CD4-positive, alpha-beta memory T cell (primary cell): Measurements from ENCODE around the gene RPAP3. TPM values are rescaled to one million over a fixed set of nuclear protein-coding genes. Genes with fewer than 3 reads are reported as not detected.

Experiments
- CTCF ChIA-PET: fragments of 350-600 bp; sonication (Branson Sonifier 250); formaldehyde crosslinking; loops from one replicate; lab custom pipeline; 2021; ENCODE audit warnings: inconsistent platforms; ENCODE audit not compliant: partially characterized antibody; lab: Charles Lee
- POLR2A ChIA-PET: fragments of 350-600 bp; sonication (Branson Sonifier 250); formaldehyde crosslinking; loops from one replicate; lab custom pipeline; 2021; ENCODE audit not compliant: partially characterized antibody; lab: Charles Lee
- DNase-seq, 5 donors: peaks; one replicate each; pipeline versions ENCODE4 v3.0.0 to v3.0.0-alpha.2; 2020 to 2022; ENCODE audit warnings: mixed read lengths in 1 of 5
- H3K27ac ChIP-seq: one replicate; pipeline ENCODE4 v1.7.0; 2013; ENCODE audit warnings: low read depth, low read length
- H3K27me3 ChIP-seq: 2 replicates; pipeline ENCODE4 v1.7.0; 2013; ENCODE audit warnings: mild to moderate bottlenecking, low read length, moderate library complexity; ENCODE audit not compliant: insufficient read depth
- H3K36me3 ChIP-seq: 2 replicates; pipeline ENCODE4 v1.7.0; 2013; ENCODE audit warnings: mild to moderate bottlenecking, low read length, moderate library complexity; ENCODE audit not compliant: insufficient read depth
- H3K4me1 ChIP-seq: 2 replicates; pipeline ENCODE4 v1.7.0; 2013; ENCODE audit warnings: mild to moderate bottlenecking, low read length, moderate library complexity; ENCODE audit not compliant: insufficient read depth
- H3K4me3 ChIP-seq, 2 donors: one replicate each; pipeline ENCODE4 v1.7.0; 2013; ENCODE audit warnings: low read length in 2 of 2, mild to moderate bottlenecking in 1 of 2
- H3K9me3 ChIP-seq, 2 donors: one replicate each; pipeline ENCODE4 v1.7.0; 2013; ENCODE audit warnings: low read length in 2 of 2, control low read depth in 1 of 2; ENCODE audit not compliant: control insufficient read depth in 1 of 2
- H3K27ac Mint-ChIP-seq, 7 donors: one replicate each; pipeline ENCODE4 v1.8.0; 2020 to 2021; ENCODE audit warnings: mixed read lengths in 7 of 7, mild to moderate bottlenecking in 6 of 7, inconsistent platforms in 3 of 7, moderate library complexity in 3 of 7
- H3K27me3 Mint-ChIP-seq, 2 donors: one replicate each; pipeline ENCODE4 v1.8.0; 2020 to 2021; ENCODE audit warnings: mixed read lengths in 2 of 2
- H3K36me3 Mint-ChIP-seq, 2 donors: one replicate each; pipeline ENCODE4 v1.8.0; 2020 to 2021; ENCODE audit warnings: mixed read lengths in 2 of 2, inconsistent platforms in 1 of 2, mild to moderate bottlenecking in 1 of 2
- H3K4me1 Mint-ChIP-seq, 4 donors: one replicate each; pipeline ENCODE4 v1.8.0; 2020 to 2021; ENCODE audit warnings: mixed read lengths in 4 of 4, mild to moderate bottlenecking in 1 of 4
- H3K4me3 Mint-ChIP-seq, 8 donors: one replicate each; pipeline ENCODE4 v1.8.0; 2020 to 2021; ENCODE audit warnings: mixed read lengths in 8 of 8, mild to moderate bottlenecking in 7 of 8, moderate library complexity in 6 of 8, inconsistent platforms in 3 of 8
- H3K9me3 Mint-ChIP-seq, 8 donors: one replicate each; pipeline ENCODE4 v1.8.0; 2020 to 2021; ENCODE audit warnings: mixed read lengths in 8 of 8, mild to moderate bottlenecking in 5 of 8, inconsistent platforms in 3 of 8, moderate library complexity in 1 of 8
- intact Hi-C: fragments of 100-400 bp; cut with micrococcal nuclease; formaldehyde crosslinking; loops from one replicate; pipeline ENCODE4 v1.15.1; 2023
- polyA plus RNA-seq, 2 donors: library from polyadenylated mRNA; unstranded; fragments of 300-500 nt; fragmentation: Illumina TruSeq; gene quantifications; one replicate each; pipeline ENCODE4 v1.2.3, GENCODE V29; 2021
- total RNA-seq, 2 experiments: library from RNA; stranded (reverse); gene quantifications; one replicate each; pipeline ENCODE4 v1.2.3, GENCODE V29; 2021

Gene RPAP3
- total RNA-seq (10 to 100 TPM; 40.8 to 41.8 TPM), polyA plus RNA-seq (10 to 100 TPM; 32.1 to 33.3 TPM)

DNA sequence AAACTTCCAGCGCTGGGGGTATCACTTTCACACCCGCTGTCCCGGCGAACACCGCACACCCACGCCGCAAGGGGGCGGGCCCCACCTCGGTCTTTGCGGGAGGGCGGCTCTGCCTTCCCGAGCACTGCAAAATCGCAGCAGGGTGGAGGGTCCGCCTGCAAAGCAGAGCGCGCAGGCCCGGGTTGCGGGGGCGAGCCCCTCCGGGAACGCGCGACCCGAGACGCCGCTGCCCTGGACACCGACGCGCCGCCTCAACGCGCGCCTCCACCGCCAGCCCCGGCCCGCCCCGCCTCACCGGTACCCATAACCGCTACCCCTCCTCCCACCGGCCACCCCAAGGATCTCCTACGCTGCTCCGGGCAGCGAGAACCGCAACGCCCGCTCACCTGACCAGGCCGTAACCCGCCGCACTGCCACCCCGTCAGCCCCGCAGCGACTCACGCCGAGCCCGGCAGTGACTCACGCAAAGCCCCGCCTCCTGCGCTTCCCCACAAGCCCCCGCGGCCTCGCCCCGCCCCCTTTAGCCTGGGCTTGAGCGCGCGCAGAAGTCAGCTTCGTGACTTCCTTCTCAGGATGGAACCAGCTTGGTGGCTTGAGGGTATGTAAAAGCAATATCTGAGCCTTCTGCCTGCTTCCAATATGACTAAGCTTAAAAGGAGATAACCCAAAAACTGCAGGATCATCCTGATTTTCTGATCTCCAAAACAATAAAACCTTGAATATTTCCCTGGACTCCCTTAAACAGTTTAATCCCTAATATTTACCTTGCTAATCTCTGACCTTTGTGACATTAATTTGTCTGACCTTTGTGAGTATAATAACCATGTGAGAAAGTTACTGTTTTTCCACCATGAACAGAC is at the start of gene RPAP3:
RPAP3 (minus strand) TSS at position 465 of the 860 bp plus-strand sequence. CDS start 3,190 bp downstream, outside the sequence.
- ChIA-PET POLR2A (interaction anchor here (0.7 to 2.7 kb wide), 23 partner anchors 9 to 1491 kb away, joined by 3 to 18 read pairs (median 4); partner anchors contain the start of genes ASB8, HDAC7, RAPGEF3 and SENP1), CTCF (interaction anchor here (0.6 to 16.7 kb wide), 13 partner anchors 9 to 663 kb away, joined by 3 to 318 read pairs (median 4); partner anchors contain the start of gene SLC48A1)
- H3K36me3 Mint-ChIP-seq, result peaks cover 4 to 26% of the 10 kb centered on the region in 2 donors
- Histone ChIP-seq H3K27ac (peak within 1 kb of the TSS; percentile 81), H3K27me3 (no peaks in the 10 kb centered on the region), H3K9me3 (no peaks in the 10 kb centered on the region), H3K4me3 (peak within 1 kb of the TSS; percentile 60 to 70), H3K36me3 (peaks cover 5% of the 10 kb centered on the region), H3K4me1 (peaks cover 54% of the 10 kb centered on the region)
- H3K27me3 Mint-ChIP-seq, result no peaks in the 10 kb centered on the region
- H3K4me3 Mint-ChIP-seq, result peak within 1 kb of the TSS; percentile 95 to 100 (median 98)
- H3K4me1 Mint-ChIP-seq, result peaks cover 35 to 56% (median 47%) of the 10 kb centered on the region in 4 donors
- H3K9me3 Mint-ChIP-seq, result peaks cover 0 to 2% (median 0%) of the 10 kb centered on the region in 8 donors
- peak within 1 kb of the TSS; percentile 93 to 99 (median 97) for H3K27ac Mint-ChIP-seq
- DNase-seq, result peak; percentile 93 to 96 (median 93)
- intact Hi-C loops, result loop anchor here (1.0 to 5.0 kb wide), 3 partner anchors 10 to 451 kb away; partner anchors contain the start of genes ASB8 and TMEM106C

DNA sequence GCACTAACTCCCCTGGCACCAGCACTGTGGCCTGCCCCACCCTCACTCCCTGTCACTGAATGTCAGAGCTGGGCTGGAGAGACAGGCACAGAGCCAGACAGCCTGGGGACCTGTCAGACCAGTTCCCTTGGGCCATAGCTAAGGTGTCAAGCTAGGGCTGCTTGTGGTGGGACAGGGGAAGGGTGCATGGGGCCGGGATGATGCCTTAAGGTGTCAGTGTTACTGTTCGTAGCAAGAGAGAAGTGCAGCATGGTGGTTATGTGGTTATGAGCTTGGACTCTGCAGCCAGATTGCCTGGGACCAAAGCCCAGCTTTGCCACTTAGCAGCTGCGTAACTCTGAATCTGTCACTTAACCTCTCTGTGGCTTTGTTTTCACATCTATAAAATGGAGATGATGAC is 49.1 kb upstream of the RPAP3 start:
- Histone ChIP-seq H3K4me3 (no peak overlapping the region), H3K27me3 (no peaks in the 10 kb centered on the region), H3K27ac (no peak overlapping the region), H3K4me1 (peaks cover 39% of the 10 kb centered on the region), H3K36me3 (no peaks in the 10 kb centered on the region), H3K9me3 (no peaks in the 10 kb centered on the region)
- H3K4me1 Mint-ChIP-seq, result peaks cover 18 to 28% (median 23%) of the 10 kb centered on the region in 4 donors
- no peak overlapping the region for H3K4me3 Mint-ChIP-seq
- H3K27ac Mint-ChIP-seq, result peak overlapping the region in 4 of 7 donors; percentile 4 to 55 (median 20)
- POLR2A ChIA-PET, result interaction anchor here (1.2 to 2.6 kb wide), 5 partner anchors 10 to 76 kb away, joined by 3 to 9 read pairs (median 3); partner anchors contain the start of gene SLC48A1
- intact Hi-C loops, result no loop called here
- DNase-seq, result no peak
- CTCF ChIA-PET, result interaction anchor here (0.8 to 11.9 kb wide), 7 partner anchors 10 to 85 kb away, joined by 3 to 270 read pairs (median 4); partner anchors contain the start of gene SLC48A1
- no peaks in the 10 kb centered on the region for H3K9me3 Mint-ChIP-seq
- no peaks in the 10 kb centered on the region for H3K36me3 Mint-ChIP-seq
- H3K27me3 Mint-ChIP-seq, result no peaks in the 10 kb centered on the region

DNA sequence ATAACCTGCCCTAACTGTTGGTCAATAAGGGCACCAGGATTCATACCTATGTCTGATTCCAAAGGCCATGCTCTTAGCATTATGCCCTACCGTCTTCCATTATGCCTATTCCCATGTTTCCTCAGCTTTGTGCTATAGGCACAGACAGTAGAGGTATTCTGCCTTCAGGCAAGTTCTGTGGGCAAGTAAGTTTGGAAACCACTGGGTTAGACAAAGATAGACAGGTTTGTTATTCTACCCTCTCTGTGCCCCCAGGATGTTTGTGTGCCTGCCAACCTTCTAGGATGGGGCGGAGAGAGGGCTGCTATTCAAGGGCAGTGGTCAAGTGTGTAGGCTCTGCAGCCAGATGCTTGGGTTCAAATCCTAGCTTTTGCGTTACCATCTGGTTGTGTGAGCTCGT is 48.3 kb upstream of the RPAP3 start:
- Mint-ChIP-seq H3K9me3 (no peaks in the 10 kb centered on the region), H3K4me3 (no peak overlapping the region), H3K36me3 (no peaks in the 10 kb centered on the region), H3K27ac (peak overlapping the region in 1 of 7 donors; percentile 6), H3K4me1 (peaks cover 18 to 28% (median 23%) of the 10 kb centered on the region in 4 donors), H3K27me3 (no peaks in the 10 kb centered on the region)
- Histone ChIP-seq H3K9me3 (no peaks in the 10 kb centered on the region), H3K36me3 (no peaks in the 10 kb centered on the region), H3K4me1 (peaks cover 32% of the 10 kb centered on the region), H3K27ac (no peak overlapping the region), H3K4me3 (no peak overlapping the region), H3K27me3 (no peaks in the 10 kb centered on the region)
- intact Hi-C loops, result no loop called here
- ChIA-PET POLR2A (interaction anchor here (1.1 to 2.6 kb wide), 3 partner anchors 9 to 19 kb away, joined by 3 to 9 read pairs (median 3); partner anchors contain the start of gene SLC48A1), CTCF (interaction anchor here (2.3 to 11.9 kb wide), 3 partner anchors 10 to 85 kb away, joined by 11 to 270 read pairs (median 133); partner anchors contain the start of gene SLC48A1)
- no peak for DNase-seq

- no peaks in the 10 kb centered on the region for H3K27me3 ChIP-seq
- ChIA-PET CTCF (interaction anchor here (9.9 to 11.9 kb wide), 2 partner anchors 9 to 16 kb away, joined by 133 to 270 read pairs; partner anchors contain the start of gene SLC48A1), POLR2A (interaction anchor here (1.1 kb wide), 1 partner anchor 19 kb away, joined by 3 read pairs; the partner anchor contains the start of gene SLC48A1)
- H3K4me1 Mint-ChIP-seq, result peaks cover 17 to 27% (median 23%) of the 10 kb centered on the region in 4 donors
- intact Hi-C loops, result no loop called here
- peaks cover 0 to under 1% of the 10 kb centered on the region in 2 donors for H3K27me3 Mint-ChIP-seq
- H3K27ac Mint-ChIP-seq, result no peak overlapping the region
- no peak for DNase-seq
- H3K36me3 Mint-ChIP-seq, result no peaks in the 10 kb centered on the region
- H3K27ac ChIP-seq, result no peak overlapping the region
- H3K4me3 ChIP-seq, result no peak overlapping the region
- no peak overlapping the region for H3K4me3 Mint-ChIP-seq
- no peaks in the 10 kb centered on the region for H3K36me3 ChIP-seq
- H3K9me3 ChIP-seq, result no peaks in the 10 kb centered on the region
- H3K9me3 Mint-ChIP-seq, result no peaks in the 10 kb centered on the region
- H3K4me1 ChIP-seq, result peaks cover 27% of the 10 kb centered on the region
These were observed 47.5 kb upstream of the RPAP3 start for GRCh38 chr12:47753021-47754001.

- ChIA-PET POLR2A (no interaction called here), CTCF (interaction anchor here (11.9 kb wide), 1 partner anchor 8 kb away, joined by 270 read pairs; no protein-coding TSS in a partner anchor)
- H3K36me3 Mint-ChIP-seq, result no peaks in the 10 kb centered on the region
- no peak overlapping the region for H3K27ac Mint-ChIP-seq
- no peaks in the 10 kb centered on the region for H3K9me3 ChIP-seq
- intact Hi-C loops, result no loop called here
- no peaks in the 10 kb centered on the region for H3K36me3 ChIP-seq
- no peak overlapping the region for H3K27ac ChIP-seq
- H3K27me3 Mint-ChIP-seq, result peaks cover 0 to 1% of the 10 kb centered on the region in 2 donors
- H3K4me1 ChIP-seq, result peaks cover 23% of the 10 kb centered on the region
- no peak for DNase-seq
- H3K4me1 Mint-ChIP-seq, result peaks cover 15 to 25% (median 21%) of the 10 kb centered on the region in 4 donors
- no peak overlapping the region for H3K4me3 Mint-ChIP-seq
- H3K4me3 ChIP-seq, result no peak overlapping the region
- no peaks in the 10 kb centered on the region for H3K9me3 Mint-ChIP-seq
- H3K27me3 ChIP-seq, result no peaks in the 10 kb centered on the region
These were observed 46.7 kb upstream of the RPAP3 start for GRCh38 chr12:47752552-47752951.

DNA sequence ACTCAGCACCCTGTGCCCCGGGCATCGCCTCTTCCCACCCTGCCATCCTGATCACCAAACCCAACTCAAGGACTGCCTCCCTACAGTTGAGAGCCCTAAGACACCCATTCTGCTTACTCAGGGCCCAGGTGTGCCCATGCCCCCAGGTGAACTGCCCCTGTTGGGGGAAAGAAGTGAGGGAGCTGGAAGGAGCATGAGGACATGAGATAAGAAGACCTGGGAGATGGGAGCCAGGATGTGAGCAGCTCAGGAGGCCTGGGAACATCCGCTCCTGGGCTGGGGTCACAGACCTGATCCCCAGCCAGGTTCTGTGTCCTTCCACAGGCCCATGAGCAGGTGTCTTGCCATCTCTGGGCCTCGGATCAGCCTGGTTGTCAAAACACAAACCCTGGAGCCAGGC is 46.3 kb upstream of the RPAP3 start:
- no peak overlapping the region for H3K4me3 ChIP-seq
- H3K27ac Mint-ChIP-seq, result no peak overlapping the region
- H3K9me3 Mint-ChIP-seq, result no peaks in the 10 kb centered on the region

More for the DNA sequence above, 46.3 kb upstream of the RPAP3 start:
- DNase-seq, result no peak
- Histone ChIP-seq H3K27me3 (no peaks in the 10 kb centered on the region), H3K9me3 (no peaks in the 10 kb centered on the region), H3K4me1 (peaks cover 23% of the 10 kb centered on the region), H3K36me3 (no peaks in the 10 kb centered on the region), H3K27ac (no peak overlapping the region)
- Mint-ChIP-seq H3K27me3 (peaks cover 0 to 2% of the 10 kb centered on the region in 2 donors), H3K4me3 (no peak overlapping the region), H3K36me3 (no peaks in the 10 kb centered on the region), H3K4me1 (peaks cover 11 to 21% (median 19%) of the 10 kb centered on the region in 4 donors)
- CTCF ChIA-PET, result interaction anchor here (11.9 kb wide), 1 partner anchor 8 kb away, joined by 270 read pairs; no protein-coding TSS in a partner anchor
- intact Hi-C loops, result no loop called here
- POLR2A ChIA-PET, result no interaction called here
